SK-N-SH (cell line): ENCODE data around the gene TTC9B. TPM values are rescaled to one million over a fixed set of nuclear protein-coding genes. Genes with fewer than 3 reads are reported as not detected.

Experiments
- CTCF ChIA-PET: fragments of 300-600, 350-600 bp; formaldehyde crosslinking; extraction: SDS; loops from one replicate; lab custom pipeline; 2021; lab: Yijun Ruan, JAX
- POLR2A ChIA-PET: fragments of 350-600 bp; sonication (Branson Sonifier 250); formaldehyde crosslinking; extraction: SDS; loops from one replicate; lab custom pipeline; 2020; ENCODE audit warnings: antibody characterized with exemption, inconsistent platforms; lab: Yijun Ruan, JAX
- DNase-seq: peaks from one replicate; pipeline ENCODE4 v3.0.0; 2012
- H2AFZ ChIP-seq: fragments of 200-600 bp; sonication (generic); 2 replicates; pipeline ENCODE4 v1.8.1; 2016; ENCODE audit warnings: antibody characterized with exemption, mild to moderate bottlenecking, low read depth
- H3F3A ChIP-seq: fragments of 200-600 bp; sonication (generic); replicated peaks from 2 replicates; pipeline ENCODE3; 2016; ENCODE audit warnings: antibody characterized with exemption, mild to moderate bottlenecking; ENCODE audit not compliant: insufficient read depth
- H3K27ac ChIP-seq, 2 experiments: fragments of 200-500 bp in 1 of 2; fragments of 200-600 bp in 1 of 2; sonication (Bioruptor generic) in 1 of 2; sonication (generic), shearing (Covaris generic) in 1 of 2; 2 replicates each; pipeline versions ENCODE4 v1.5.1 to v1.6.1; 2014 to 2016; ENCODE audit warnings: low read depth in 2 of 2, inconsistent platforms in 1 of 2, low read length in 1 of 2, mild to moderate bottlenecking in 1 of 2, mixed read lengths in 1 of 2
- H3K27me3 ChIP-seq: fragments of 200-600 bp; sonication (generic), shearing (Covaris generic); 2 replicates; pipeline ENCODE4 v1.6.1; 2016; ENCODE audit warnings: mixed run types; ENCODE audit not compliant: insufficient read depth
- H3K36me3 ChIP-seq, 2 experiments: fragments of 200-500 bp in 1 of 2; fragments of 200-600 bp in 1 of 2; sonication (Bioruptor generic) in 1 of 2; sonication (generic) in 1 of 2; replicated peaks in 1 of 2; 2 replicates each; pipeline versions ENCODE3 to v1.5.1; 2014 to 2016; ENCODE audit warnings: low read length in 1 of 2, mild to moderate bottlenecking in 1 of 2; ENCODE audit not compliant: insufficient read depth in 2 of 2, control insufficient read depth in 1 of 2
- H3K4me1 ChIP-seq, 2 experiments: fragments of 200-500 bp in 1 of 2; fragments of 200-600 bp in 1 of 2; sonication (Bioruptor generic) in 1 of 2; sonication (generic), shearing (Covaris generic) in 1 of 2; 2 replicates each; pipeline versions ENCODE4 v1.5.1 to v1.6.1; 2014 to 2016; ENCODE audit warnings: low read depth in 1 of 2, low read length in 1 of 2, mixed run types in 1 of 2; ENCODE audit not compliant: insufficient read depth in 2 of 2, control insufficient read depth in 1 of 2
- H3K4me2 ChIP-seq: fragments of 200-600 bp; sonication (generic), shearing (Covaris generic); 2 replicates; pipeline ENCODE4 v1.6.1; 2017; ENCODE audit warnings: mixed run types
- H3K4me3 ChIP-seq, 2 experiments: fragments of 200-500 bp in 1 of 2; fragments of 200-600 bp in 1 of 2; sonication (Bioruptor generic) in 1 of 2; sonication (generic), shearing (Covaris generic) in 1 of 2; 2 replicates each; pipeline versions ENCODE4 v1.5.1 to v1.8.1; 2014 to 2016; ENCODE audit warnings: low read depth in 2 of 2, inconsistent platforms in 1 of 2, low read length in 1 of 2, mild to moderate bottlenecking in 1 of 2, mixed read lengths in 1 of 2, moderate library complexity in 1 of 2
- H3K79me2 ChIP-seq: fragments of 200-600 bp; sonication (generic); 2 replicates; pipeline ENCODE4 v1.8.1; 2017; ENCODE audit warnings: mild to moderate bottlenecking; ENCODE audit not compliant: insufficient read depth
- H3K9ac ChIP-seq: fragments of 200-600 bp; sonication (generic); 2 replicates; pipeline ENCODE4 v1.6.1; 2017; ENCODE audit warnings: mixed run types
- H3K9me2 ChIP-seq: fragments of 200-600 bp; sonication (generic); 2 replicates; pipeline ENCODE4 v1.6.1; 2017; ENCODE audit warnings: mixed run types
- H3K9me3 ChIP-seq: fragments of 200-600 bp; sonication (generic); 2 replicates; pipeline ENCODE4 v1.6.1; 2017; ENCODE audit warnings: mixed run types, mild to moderate bottlenecking, moderate library complexity
- H4K20me1 ChIP-seq: fragments of 200-600 bp; sonication (generic); 2 replicates; pipeline ENCODE4 v1.6.1; 2017; ENCODE audit warnings: mild to moderate bottlenecking, mixed run types; ENCODE audit not compliant: insufficient read depth
- CHD2 ChIP-seq: fragments of 150-350 bp; IDR thresholded peaks from 2 replicates; pipeline ENCODE4 v1.6.1; 2018; ENCODE audit warnings: low read length; ENCODE audit not compliant: partially characterized antibody
- ELF1 ChIP-seq: IDR thresholded peaks from 2 replicates; pipeline ENCODE4 v1.4.0; 2012
- EP300 ChIP-seq, 2 experiments: IDR thresholded peaks; 2 replicates each; pipeline versions ENCODE4 v1.4.0 to v1.6.1; 2012; ENCODE audit warnings: borderline replicate concordance in 1 of 2, low read depth in 1 of 2, low read length in 1 of 2
- EZH2phosphoT487 ChIP-seq: fragments of 200-600 bp; sonication (generic); IDR thresholded peaks from 2 replicates; pipeline ENCODE4 v1.6.1; 2017; ENCODE audit warnings: low read depth, mixed run types, mild to moderate bottlenecking, antibody characterized with exemption, moderate library complexity, borderline replicate concordance
- FOSL2 ChIP-seq: IDR thresholded peaks from 2 replicates; pipeline ENCODE4 v1.4.0; 2012; ENCODE audit warnings: low read depth, mild to moderate bottlenecking, moderate library complexity, borderline replicate concordance
- FOXM1 ChIP-seq: IDR thresholded peaks from 2 replicates; pipeline ENCODE4 v1.4.0; 2012; ENCODE audit warnings: low read depth, mild to moderate bottlenecking
- GABPA ChIP-seq: IDR thresholded peaks from 2 replicates; pipeline ENCODE4 v1.4.0; 2012; ENCODE audit warnings: low read depth, mild to moderate bottlenecking
- GATA2 ChIP-seq: sonication (generic); formaldehyde crosslinking; IDR thresholded peaks from 2 replicates; pipeline ENCODE4 v1.5.0; 2020; ENCODE audit warnings: mild to moderate bottlenecking, missing genetic modification reagents
- JUND ChIP-seq: IDR thresholded peaks from 2 replicates; pipeline ENCODE4 v1.4.0; 2012
- MEF2A ChIP-seq: IDR thresholded peaks from 2 replicates; pipeline ENCODE4 v1.4.0; 2012; ENCODE audit warnings: low read depth, borderline replicate concordance
- MXI1 ChIP-seq: IDR thresholded peaks from 2 replicates; pipeline ENCODE4 v1.6.1; 2012; ENCODE audit warnings: mild to moderate bottlenecking, low read depth, low read length, improper control_type of control experiment
- NRF1 ChIP-seq: IDR thresholded peaks from 2 replicates; pipeline ENCODE4 v1.6.1; 2012; ENCODE audit warnings: low read depth, mild to moderate bottlenecking, low read length
- POLR2AphosphoS5 ChIP-seq: IDR thresholded peaks from 2 replicates; pipeline ENCODE4 v1.6.1; 2012; ENCODE audit warnings: low read depth, low read length
- RAD21 ChIP-seq: IDR thresholded peaks from 2 replicates; pipeline ENCODE4 v1.6.1; 2012; ENCODE audit warnings: mild to moderate bottlenecking, low read length
- RXRA ChIP-seq: IDR thresholded peaks from 2 replicates; pipeline ENCODE4 v1.4.0; 2012; ENCODE audit warnings: low read depth, mild to moderate bottlenecking, borderline replicate concordance
- SMC3 ChIP-seq: IDR thresholded peaks from 2 replicates; pipeline ENCODE4 v1.6.1; 2012; ENCODE audit warnings: low read depth, low read length, improper control_type of control experiment
- TEAD4 ChIP-seq: IDR thresholded peaks from 2 replicates; pipeline ENCODE4 v1.4.0; 2012; ENCODE audit warnings: mild to moderate bottlenecking, borderline replicate concordance; ENCODE audit not compliant: insufficient read depth
- YY1 ChIP-seq: IDR thresholded peaks from 2 replicates; pipeline ENCODE4 v1.4.0; 2012; ENCODE audit warnings: low read depth, mild to moderate bottlenecking
- WGBS: methylation state at CpG from one replicate; pipeline ENCODE4 v1.1.6; 2017; ENCODE audit warnings: low lambda C conversion rate; 5-methylcytosine and 5-hydroxymethylcytosine counted together
- polyA plus RNA-seq, 3 experiments: library from polyadenylated mRNA; depleted of rRNA; stranded (reverse); fragments of >200 nt; gene quantifications; 2 replicates each; pipeline ENCODE4 v1.2.3, GENCODE V29; 2012
- TF ChIP-seq, protein P1 (sequence below): fragments of 150-350 bp; IDR thresholded peaks from 2 replicates; pipeline ENCODE4 v1.6.1; 2016; ENCODE audit warnings: mild to moderate bottlenecking, low read depth, low read length
- TF ChIP-seq, protein P2 (sequence below): fragments of 150-350 bp; IDR thresholded peaks from 2 replicates; pipeline ENCODE4 v1.6.1; 2017; ENCODE audit warnings: antibody characterized with exemption, low read length, low read depth, borderline replicate concordance
- TF ChIP-seq, protein P3 (sequence below): IDR thresholded peaks from 2 replicates; pipeline ENCODE4 v1.4.0; 2012; ENCODE audit warnings: low read depth
- TF ChIP-seq, protein P4 (sequence below): IDR thresholded peaks from 2 replicates; pipeline ENCODE4 v1.4.0; 2012; ENCODE audit warnings: low read depth, borderline replicate concordance

The TTC9B gene
- polyA plus RNA-seq, 1 of the 3 experiments (the other 2 are of a cell fraction): 0.30 TPM

DNA sequence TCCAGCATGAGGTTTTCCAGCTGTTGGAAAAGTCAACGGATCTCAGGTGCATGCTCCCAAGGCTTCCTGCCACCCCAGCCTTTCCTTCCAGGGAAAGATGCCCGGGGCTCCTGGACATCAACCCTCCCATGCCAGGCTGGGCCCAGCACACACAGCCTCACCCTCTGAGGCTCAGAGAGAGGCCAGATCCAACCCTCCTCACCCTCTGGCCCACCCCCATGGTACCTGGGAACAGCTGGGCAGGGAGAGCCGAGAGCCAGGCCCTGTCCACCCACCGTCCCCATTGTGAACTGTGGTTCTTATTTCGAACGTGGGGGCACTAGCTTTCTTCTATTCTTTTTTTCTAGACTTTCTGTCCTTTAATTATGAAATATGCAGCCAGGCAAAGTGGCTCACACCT, 18.2 kb upstream of the TTC9B start:
- Histone ChIP-seq H3K36me3 (peaks cover 3 to 66% of the 10 kb centered on the region in 2 experiments), H3F3A (no peaks in the 10 kb centered on the region), H2AFZ (no peak overlapping the region), H3K9me3 (no peaks in the 10 kb centered on the region), H3K79me2 (no peaks in the 10 kb centered on the region), H3K4me1 (no peaks in the 10 kb centered on the region), H3K4me3 (no peak overlapping the region), H3K4me2 (no peak overlapping the region), H3K27me3 (no peaks in the 10 kb centered on the region), H3K27ac (no peak overlapping the region), H4K20me1 (no peaks in the 10 kb centered on the region), H3K9ac (no peak overlapping the region), H3K9me2 (no peaks in the 10 kb centered on the region)
- ChIA-PET POLR2A (no interaction called here), CTCF (interaction anchor here (1.0 to 1.2 kb wide), 4 partner anchors 9 to 20 kb away, joined by 3 to 4 read pairs (median 3); no protein-coding TSS in a partner anchor)
- WGBS: 97% methylated on average over 5 of the region's 6 CpGs
- no peak for DNase-seq
- TF ChIP-seq MXI1 (no peak), ELF1 (no peak), YY1 (no peak), POLR2AphosphoS5 (no peak), GABPA (no peak), JUND (no peak), NRF1 (no peak), CHD2 (no peak), FOSL2 (no peak), EP300 (IDR thresholded peaks at IDR 0.05; ENCODE audit: borderline replicate concordance in 1 of 2, low read depth in 1 of 2, low read length in 1 of 2) (no peak), RXRA (no peak), GATA2 (CRISPR knock-in tag) (no peak), MEF2A (no peak)
- TF ChIP-seq, protein P1, sequence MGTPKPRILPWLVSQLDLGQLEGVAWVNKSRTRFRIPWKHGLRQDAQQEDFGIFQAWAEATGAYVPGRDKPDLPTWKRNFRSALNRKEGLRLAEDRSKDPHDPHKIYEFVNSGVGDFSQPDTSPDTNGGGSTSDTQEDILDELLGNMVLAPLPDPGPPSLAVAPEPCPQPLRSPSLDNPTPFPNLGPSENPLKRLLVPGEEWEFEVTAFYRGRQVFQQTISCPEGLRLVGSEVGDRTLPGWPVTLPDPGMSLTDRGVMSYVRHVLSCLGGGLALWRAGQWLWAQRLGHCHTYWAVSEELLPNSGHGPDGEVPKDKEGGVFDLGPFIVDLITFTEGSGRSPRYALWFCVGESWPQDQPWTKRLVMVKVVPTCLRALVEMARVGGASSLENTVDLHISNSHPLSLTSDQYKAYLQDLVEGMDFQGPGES: no peak
- TF ChIP-seq, protein P2, sequence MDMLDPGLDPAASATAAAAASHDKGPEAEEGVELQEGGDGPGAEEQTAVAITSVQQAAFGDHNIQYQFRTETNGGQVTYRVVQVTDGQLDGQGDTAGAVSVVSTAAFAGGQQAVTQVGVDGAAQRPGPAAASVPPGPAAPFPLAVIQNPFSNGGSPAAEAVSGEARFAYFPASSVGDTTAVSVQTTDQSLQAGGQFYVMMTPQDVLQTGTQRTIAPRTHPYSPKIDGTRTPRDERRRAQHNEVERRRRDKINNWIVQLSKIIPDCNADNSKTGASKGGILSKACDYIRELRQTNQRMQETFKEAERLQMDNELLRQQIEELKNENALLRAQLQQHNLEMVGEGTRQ: no peak
- TF ChIP-seq, protein P3, sequence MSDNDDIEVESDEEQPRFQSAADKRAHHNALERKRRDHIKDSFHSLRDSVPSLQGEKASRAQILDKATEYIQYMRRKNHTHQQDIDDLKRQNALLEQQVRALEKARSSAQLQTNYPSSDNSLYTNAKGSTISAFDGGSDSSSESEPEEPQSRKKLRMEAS: no peak

DNA sequence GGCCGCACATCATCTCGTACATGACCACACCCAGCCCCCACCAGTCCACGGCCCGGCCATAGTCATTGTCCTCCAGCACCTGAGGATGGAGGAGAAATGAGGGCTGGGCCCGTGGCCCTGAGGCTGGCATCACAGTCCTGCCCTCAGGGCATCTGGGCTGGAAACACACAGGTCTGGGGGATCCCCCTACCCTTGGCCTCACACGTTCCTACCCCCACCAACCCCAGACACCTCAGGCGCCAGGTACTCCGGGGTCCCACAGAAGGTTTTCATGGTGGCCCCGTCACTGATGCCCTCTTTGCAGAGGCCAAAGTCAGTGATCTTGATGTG, 17.8 kb upstream of the TTC9B start:
- Histone ChIP-seq H3K9me3 (no peaks in the 10 kb centered on the region), H2AFZ (no peak overlapping the region), H3K27ac (no peak overlapping the region), H3K4me1 (no peaks in the 10 kb centered on the region), H3K4me2 (no peak overlapping the region), H3K9ac (no peak overlapping the region), H3K4me3 (no peak overlapping the region), H4K20me1 (no peaks in the 10 kb centered on the region), H3K79me2 (no peaks in the 10 kb centered on the region), H3F3A (no peaks in the 10 kb centered on the region), H3K9me2 (no peaks in the 10 kb centered on the region), H3K27me3 (no peaks in the 10 kb centered on the region), H3K36me3 (peaks cover 3 to 62% of the 10 kb centered on the region in 2 experiments)
- CTCF ChIA-PET: interaction anchor here (1.0 to 1.1 kb wide), 4 partner anchors 8 to 399 kb away, joined by 3 to 4 read pairs (median 3); no protein-coding TSS in a partner anchor
- no peak for DNase-seq
- 85% methylated on average over 9 of the region's 9 CpGs for WGBS
- POLR2A ChIA-PET: no interaction called here
- TF ChIP-seq EZH2phosphoT487: no peak
- TF ChIP-seq RAD21: no peak
- TF ChIP-seq NRF1: no peak
- TF ChIP-seq POLR2AphosphoS5: no peak
- TF ChIP-seq, protein P4, sequence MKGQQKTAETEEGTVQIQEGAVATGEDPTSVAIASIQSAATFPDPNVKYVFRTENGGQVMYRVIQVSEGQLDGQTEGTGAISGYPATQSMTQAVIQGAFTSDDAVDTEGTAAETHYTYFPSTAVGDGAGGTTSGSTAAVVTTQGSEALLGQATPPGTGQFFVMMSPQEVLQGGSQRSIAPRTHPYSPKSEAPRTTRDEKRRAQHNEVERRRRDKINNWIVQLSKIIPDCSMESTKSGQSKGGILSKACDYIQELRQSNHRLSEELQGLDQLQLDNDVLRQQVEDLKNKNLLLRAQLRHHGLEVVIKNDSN: no peak
- TF ChIP-seq GATA2 (CRISPR knock-in tag): no peak
- no peak for TF ChIP-seq FOSL2
- TF ChIP-seq FOXM1: no peak
- no peak for TF ChIP-seq RXRA
- TF ChIP-seq, protein P2: no peak
- TF ChIP-seq SMC3: no peak
- TF ChIP-seq YY1: no peak
- TF ChIP-seq, protein P1: no peak
- no peak for TF ChIP-seq EP300 (IDR thresholded peaks at IDR 0.05; ENCODE audit: borderline replicate concordance in 1 of 2, low read depth in 1 of 2, low read length in 1 of 2)
- TF ChIP-seq TEAD4: no peak
